Activated gamma-delta T cell treated with Interleukin-2 at 50 U/mL for 16 hours (primary cell): ENCODE data around the gene NRP2.
A peak's percentile ranks its signal among the peaks of the same experiment; 100 is the strongest.

ENCODE experiments used
- DNase-seq: peaks from one replicate; pipeline ENCODE4 v3.0.0-alpha.2; 2020

The NRP2 gene

GRCh38 chr2:205688417-205689200 is 6.3 kb downstream of the NRP2 start:
- DNase-seq = no peak

GRCh38 chr2:205689820-205690219 is 7.5 kb downstream of the NRP2 start:
- DNase-seq = no peak

GRCh38 chr2:205692104-205692503 is 9.8 kb downstream of the NRP2 start:
- no peak for DNase-seq

GRCh38 chr2:205694256-205694655 is 12.0 kb downstream of the NRP2 start:
- DNase-seq = no peak

- no peak for DNase-seq
Observed at GRCh38 chr2:205695460-205695991, 13.2 kb downstream of the NRP2 start.

GRCh38 chr2:205696331-205696926 is 14.1 kb downstream of the NRP2 start:
- no peak for DNase-seq

GRCh38 chr2:205696927-205697441 is 14.7 kb downstream of the NRP2 start:
- no peak for DNase-seq

- DNase-seq = no peak
Observed at GRCh38 chr2:205698286-205699268, 16.3 kb downstream of the NRP2 start.

GRCh38 chr2:205699515-205700289 is 17.4 kb downstream of the NRP2 start:
- no peak for DNase-seq

- no peak for DNase-seq
Observed at GRCh38 chr2:205700331-205701132, 18.2 kb downstream of the NRP2 start.

GRCh38 chr2:205701509-205701908 is 19.2 kb downstream of the NRP2 start:
- no peak for DNase-seq

GRCh38 chr2:205702576-205702975 is 20.3 kb downstream of the NRP2 start:
- no peak for DNase-seq

GRCh38 chr2:205703471-205704126 is 21.3 kb downstream of the NRP2 start:
- DNase-seq = no peak

GRCh38 chr2:205704127-205704741 is 21.9 kb downstream of the NRP2 start:
- no peak for DNase-seq

- no peak for DNase-seq
Observed at GRCh38 chr2:205705511-205706349, 23.4 kb downstream of the NRP2 start.

GRCh38 chr2:205706769-205707381 is 24.6 kb downstream of the NRP2 start:
- peak; percentile 15 for DNase-seq

- DNase-seq = no peak
Observed at GRCh38 chr2:205708231-205708631, 25.9 kb downstream of the NRP2 start.

- DNase-seq = no peak
Observed at GRCh38 chr2:205709319-205709718, 27.0 kb downstream of the NRP2 start.

- no peak for DNase-seq
Observed at GRCh38 chr2:205712508-205712907, 30.2 kb downstream of the NRP2 start.
